Ascending aorta (tissue), 2 donors: ENCODE results near the gene KCNIP1. TPM values are rescaled to one million over a fixed set of nuclear protein-coding genes. Genes with fewer than 3 reads are reported as not detected.

Source experiments
- DNase-seq, 2 donors: peaks; one replicate each; pipeline ENCODE4 v3.0.0-alpha.2; 2019; ENCODE audit warnings: low spot score in 2 of 2
- H3K27ac ChIP-seq, 2 donors: fragments of 200-600 bp; sonication (generic); one replicate each; pipeline ENCODE4 v1.5.1; 2016 to 2017; ENCODE audit warnings: mild to moderate bottlenecking in 1 of 2
- H3K27me3 ChIP-seq: fragments of 200-600 bp; sonication (generic); one replicate; pipeline ENCODE4 v1.5.1; 2017
- H3K36me3 ChIP-seq, 2 donors: fragments of 200-600 bp; sonication (generic); one replicate each; pipeline ENCODE4 v1.5.1; 2016
- H3K4me1 ChIP-seq, 2 donors: fragments of 200-600 bp; sonication (generic); one replicate each; pipeline ENCODE4 v1.5.1; 2016 to 2017; ENCODE audit warnings: mild to moderate bottlenecking in 1 of 2
- H3K4me3 ChIP-seq, 2 donors: fragments of 200-600 bp; sonication (generic); one replicate each; pipeline ENCODE4 v1.5.1; 2016 to 2017; ENCODE audit warnings: mild to moderate bottlenecking in 1 of 2
- H3K9me3 ChIP-seq, 2 donors: fragments of 200-600 bp; sonication (generic); one replicate each; pipeline ENCODE4 v1.5.1; 2016
- intact Hi-C: fragments of 100-400 bp; cut with DNase I; formaldehyde crosslinking; loops from one replicate; pipeline ENCODE4 v1.15.1; 2023
- total RNA-seq: library from RNA; depleted of rRNA; stranded (reverse); fragments of >200 nt; gene quantifications from one replicate; pipeline ENCODE4 v1.1.0, GENCODE V29; 2016
- TF ChIP-seq, protein P1 (sequence below), 3 experiments: fragments of 200-600 bp in 2 of 3; fragments of 450-650 bp in 1 of 3; sonication (generic) in 2 of 3; IDR thresholded peaks; one replicate each; pipeline ENCODE4 v1.5.1; 2016 to 2019; ENCODE audit warnings: antibody characterized with exemption in 3 of 3, mild to moderate bottlenecking in 1 of 3, moderate library complexity in 1 of 3

KCNIP1 gene
- total RNA-seq, 1 donor from 2014 or later = not detected

DNA sequence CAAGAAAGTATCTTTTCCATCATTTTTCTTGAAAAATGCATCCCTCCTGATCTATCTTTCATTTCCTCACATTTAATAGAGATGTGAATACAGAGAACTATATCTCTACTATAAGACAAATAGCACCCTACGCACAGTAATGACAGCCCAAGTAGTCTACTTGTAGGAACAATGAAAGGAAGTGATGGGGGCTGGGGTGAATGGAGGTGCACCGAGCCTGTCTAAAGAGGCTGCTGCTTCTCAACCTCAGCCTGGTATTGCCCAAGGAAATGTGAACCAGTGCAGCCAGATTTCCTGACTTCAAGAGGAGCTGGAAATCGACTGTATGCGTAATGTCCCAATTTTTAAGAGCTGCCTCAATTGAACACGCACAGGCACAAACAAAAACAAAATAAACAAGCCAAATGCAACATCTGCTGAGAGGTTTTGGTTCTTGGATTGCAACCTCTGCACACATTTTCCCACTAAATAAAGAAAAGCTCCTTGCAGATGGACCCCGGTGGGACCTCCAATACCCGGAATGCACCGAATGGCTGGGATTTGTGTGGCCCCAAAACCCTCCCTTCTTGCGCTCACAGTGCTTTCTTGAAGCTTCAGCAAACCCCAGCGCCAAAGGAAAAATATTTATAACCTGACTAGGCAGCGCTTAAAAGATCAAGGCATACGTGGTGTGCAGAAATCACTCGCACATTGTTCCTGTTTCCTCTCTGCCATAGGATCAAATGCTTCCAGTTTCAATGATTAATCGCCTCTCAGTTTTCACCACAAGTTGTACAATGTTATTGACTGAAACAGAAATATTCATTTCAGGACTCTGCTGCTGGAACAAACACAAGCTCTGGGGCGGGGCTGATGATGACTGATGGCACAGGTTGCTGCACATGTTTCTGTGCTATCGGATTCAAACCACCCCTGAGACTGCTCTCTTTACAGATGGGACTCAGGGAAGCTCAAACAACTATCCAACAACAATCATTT lies 68.3 kb downstream of the KCNIP1 start:
- Histone ChIP-seq H3K27me3 (no peaks in the 10 kb centered on the region), H3K36me3 (no peaks in the 10 kb centered on the region), H3K4me1 (no peaks in the 10 kb centered on the region), H3K27ac (no peak overlapping the region), H3K4me3 (no peak overlapping the region), H3K9me3 (no peaks in the 10 kb centered on the region)
- DNase-seq = no peak
- TF ChIP-seq, protein P1, sequence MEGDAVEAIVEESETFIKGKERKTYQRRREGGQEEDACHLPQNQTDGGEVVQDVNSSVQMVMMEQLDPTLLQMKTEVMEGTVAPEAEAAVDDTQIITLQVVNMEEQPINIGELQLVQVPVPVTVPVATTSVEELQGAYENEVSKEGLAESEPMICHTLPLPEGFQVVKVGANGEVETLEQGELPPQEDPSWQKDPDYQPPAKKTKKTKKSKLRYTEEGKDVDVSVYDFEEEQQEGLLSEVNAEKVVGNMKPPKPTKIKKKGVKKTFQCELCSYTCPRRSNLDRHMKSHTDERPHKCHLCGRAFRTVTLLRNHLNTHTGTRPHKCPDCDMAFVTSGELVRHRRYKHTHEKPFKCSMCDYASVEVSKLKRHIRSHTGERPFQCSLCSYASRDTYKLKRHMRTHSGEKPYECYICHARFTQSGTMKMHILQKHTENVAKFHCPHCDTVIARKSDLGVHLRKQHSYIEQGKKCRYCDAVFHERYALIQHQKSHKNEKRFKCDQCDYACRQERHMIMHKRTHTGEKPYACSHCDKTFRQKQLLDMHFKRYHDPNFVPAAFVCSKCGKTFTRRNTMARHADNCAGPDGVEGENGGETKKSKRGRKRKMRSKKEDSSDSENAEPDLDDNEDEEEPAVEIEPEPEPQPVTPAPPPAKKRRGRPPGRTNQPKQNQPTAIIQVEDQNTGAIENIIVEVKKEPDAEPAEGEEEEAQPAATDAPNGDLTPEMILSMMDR (IDR thresholded peaks at IDR 0.05) = no peak
- intact Hi-C loops = no loop called here

GRCh38 chr5:170573114-170573513 lies 69.3 kb downstream of the KCNIP1 start:
- no peaks in the 10 kb centered on the region for H3K9me3 ChIP-seq

GRCh38 chr5:170573660-170574059 lies 69.8 kb downstream of the KCNIP1 start:
- Histone ChIP-seq H3K27me3 (no peaks in the 10 kb centered on the region), H3K27ac (no peak overlapping the region), H3K4me1 (no peaks in the 10 kb centered on the region), H3K4me3 (no peak overlapping the region), H3K9me3 (no peaks in the 10 kb centered on the region), H3K36me3 (no peaks in the 10 kb centered on the region)
- no peak for DNase-seq
- intact Hi-C loops = no loop called here
- TF ChIP-seq, protein P1 (IDR thresholded peaks at IDR 0.05) = no peak

More at GRCh38 chr5:170573114-170573513, 69.3 kb downstream of the KCNIP1 start:
- Histone ChIP-seq H3K4me3 (no peak overlapping the region), H3K4me1 (no peaks in the 10 kb centered on the region), H3K36me3 (no peaks in the 10 kb centered on the region), H3K27ac (no peak overlapping the region), H3K27me3 (no peaks in the 10 kb centered on the region)
- TF ChIP-seq, protein P1 (IDR thresholded peaks at IDR 0.05) = no peak
- intact Hi-C loops = no loop called here
- DNase-seq = no peak

DNA sequence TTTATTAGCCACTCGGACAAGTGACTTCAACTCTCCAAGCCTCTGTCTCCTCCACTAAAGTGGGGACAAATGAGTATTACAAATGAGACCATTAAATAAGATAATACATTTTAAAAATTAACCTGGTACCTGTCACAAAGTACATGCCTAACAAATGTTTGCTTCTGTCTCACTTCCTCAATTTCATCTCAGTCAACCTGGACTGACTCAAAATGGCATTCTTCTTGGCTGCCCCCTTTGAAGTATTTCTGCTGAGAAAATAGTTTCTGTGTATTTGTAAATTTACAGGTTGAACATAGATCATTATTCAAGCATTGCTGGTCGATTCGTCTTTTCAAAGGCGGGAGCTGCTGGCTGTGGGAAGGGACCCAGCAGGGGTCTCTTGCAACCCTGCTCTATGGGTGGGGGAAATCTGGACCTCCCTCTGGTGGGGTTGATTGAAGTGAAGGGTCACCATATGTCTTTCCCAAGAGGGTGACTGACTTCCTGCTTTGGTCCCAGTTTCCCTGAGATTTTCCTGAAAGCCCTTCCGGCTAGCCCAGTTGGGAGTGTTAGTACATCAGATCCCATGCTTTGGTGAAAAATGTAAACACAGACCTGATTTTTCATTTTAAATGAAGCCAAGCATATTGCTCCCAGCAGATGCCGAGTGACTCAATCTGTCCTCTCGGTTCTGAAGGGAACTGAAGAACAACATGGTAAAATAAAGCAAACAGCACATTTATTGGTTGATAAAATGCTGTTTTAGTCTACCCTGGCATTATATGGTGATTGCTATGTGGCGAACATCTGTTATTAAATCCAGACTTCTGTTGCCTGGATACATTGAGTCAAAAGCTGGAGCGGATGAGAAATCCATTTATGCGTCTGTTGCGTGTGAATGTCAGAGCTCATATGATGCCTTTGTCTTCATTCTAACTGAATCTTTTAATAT lies 73.0 kb downstream of the KCNIP1 start:
- Histone ChIP-seq H3K4me1 (no peaks in the 10 kb centered on the region), H3K9me3 (no peaks in the 10 kb centered on the region), H3K36me3 (no peaks in the 10 kb centered on the region), H3K4me3 (no peak overlapping the region), H3K27me3 (no peaks in the 10 kb centered on the region), H3K27ac (no peak overlapping the region)
- no peak for DNase-seq
- TF ChIP-seq, protein P1 (IDR thresholded peaks at IDR 0.05) = no peak
- intact Hi-C loops = no loop called here

DNA sequence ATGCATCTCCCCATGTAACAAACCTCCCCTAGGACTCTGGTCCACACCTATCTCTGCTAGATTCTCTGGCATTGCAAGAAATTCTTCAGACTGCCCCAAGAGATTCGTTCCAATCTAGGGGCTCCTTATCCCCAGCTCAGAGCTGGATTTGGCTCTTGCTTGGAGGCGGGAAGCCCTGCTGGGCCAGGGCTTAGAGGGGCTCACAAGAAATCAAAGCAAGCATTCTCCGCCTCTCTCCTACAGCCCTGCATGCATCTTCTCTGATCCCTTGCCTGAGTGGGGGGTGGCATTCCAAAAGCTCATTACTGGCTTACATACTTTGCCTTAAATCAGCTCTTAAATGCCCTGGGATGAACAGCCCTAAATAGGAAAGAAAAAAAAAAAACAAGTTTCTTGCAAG lies 75.8 kb downstream of the KCNIP1 start:
- Histone ChIP-seq H3K9me3 (no peaks in the 10 kb centered on the region), H3K27ac (no peak overlapping the region), H3K36me3 (no peaks in the 10 kb centered on the region), H3K4me1 (no peaks in the 10 kb centered on the region), H3K27me3 (no peaks in the 10 kb centered on the region), H3K4me3 (no peak overlapping the region)
- TF ChIP-seq, protein P1 (IDR thresholded peaks at IDR 0.05) = no peak
- no peak for DNase-seq
- intact Hi-C loops = no loop called here
